Loucy (cell line): ENCODE measurements around the gene KCNT2.

Experiments
- CTCF ChIP-seq: fragments of 200-600 bp; sonication (generic); conservative IDR thresholded peaks from 2 replicates; pipeline ENCODE4 v1.5.1; 2014; ENCODE audit warnings: mild to moderate bottlenecking, antibody characterized with exemption, low read length
- EZH2phosphoT487 ChIP-seq: fragments of 200-600 bp; IDR thresholded peaks from 2 replicates; pipeline ENCODE4 v1.6.1; 2018; ENCODE audit warnings: antibody characterized with exemption, mild to moderate bottlenecking, moderate library complexity, borderline replicate concordance

GRCh38 chr1:196385109-196385508, 223.1 kb downstream of the KCNT2 start:
- TF ChIP-seq CTCF (no peak), EZH2phosphoT487 (no peak)
